K562 (cell line): Measurements from ENCODE around the gene ASPRV1. TPM values are rescaled to one million over a fixed set of nuclear protein-coding genes. Genes with fewer than 3 reads are reported as not detected.

ENCODE experiments used
- CLOCK ChIP-seq: fragments of 250-450 bp; sonication (Bioruptor Pico); IDR thresholded peaks from 2 replicates; pipeline ENCODE4 v1.4.0; 2020; ENCODE audit warnings: mild to moderate bottlenecking, moderate library complexity, borderline replicate concordance
- CREM ChIP-seq: IDR thresholded peaks from 2 replicates; pipeline ENCODE4 v1.6.1; 2014; ENCODE audit warnings: antibody characterized with exemption, low read depth
- HNRNPK ChIP-seq: fragments of 200-400 bp; formaldehyde crosslinking; IDR thresholded peaks from one replicate; pipeline ENCODE4 v1.6.1; 2018; ENCODE audit warnings: mild to moderate bottlenecking, low read depth, low read length; ENCODE audit not compliant: poor library complexity, severe bottlenecking
- KAT8 ChIP-seq: fragments of 450-650 bp; IDR thresholded peaks from 2 replicates; pipeline ENCODE4 v1.6.1; 2016; ENCODE audit warnings: low read depth, mild to moderate bottlenecking
- MLX ChIP-seq, 2 experiments: fragments of 450-650 bp in 1 of 2; sonication (generic) in 1 of 2; formaldehyde crosslinking; conservative IDR thresholded peaks; 2 replicates each; pipeline versions ENCODE4 v1.4.0 to v1.8.1; 2020 to 2022; ENCODE audit warnings: mild to moderate bottlenecking in 1 of 2, missing genetic modification reagents in 1 of 2
- PURB ChIP-seq: sonication (generic); formaldehyde crosslinking; IDR thresholded peaks from 2 replicates; pipeline ENCODE4 v1.9.0; 2021; ENCODE audit warnings: low read depth, mild to moderate bottlenecking, missing genetic modification reagents
- THRA ChIP-seq: fragments of 450-650 bp; IDR thresholded peaks from 2 replicates; pipeline ENCODE4 v1.6.1; 2017; ENCODE audit warnings: mild to moderate bottlenecking, moderate library complexity
- ZNF174 ChIP-seq: fragments of 250-450 bp; sonication (Bioruptor Pico); IDR thresholded peaks from 2 replicates; pipeline ENCODE4 v1.4.0; 2020; ENCODE audit warnings: mild to moderate bottlenecking
- ZNF277 ChIP-seq: fragments of 250-450 bp; sonication (Bioruptor Pico); IDR thresholded peaks from 2 replicates; pipeline ENCODE4 v1.8.0; 2022; ENCODE audit warnings: inconsistent platforms, mild to moderate bottlenecking, moderate library complexity, borderline replicate concordance
- ZNF407 ChIP-seq: fragments of 450-650 bp; IDR thresholded peaks from 2 replicates; pipeline ENCODE4 v1.6.1; 2016; ENCODE audit warnings: low read depth
- polyA plus RNA-seq, 8 experiments: library from polyadenylated mRNA; depleted of rRNA in 4 of 8; stranded (reverse) in 5 of 8; unstranded in 3 of 8; fragments of >200 nt; fragmentation: Nextera tagmentation in 2 of 8; fragmentation: Illumina TruSeq in 1 of 8; extraction: Ambion mirVana in 2 of 8; extraction: Trizol in 1 of 8; gene quantifications; 2 replicates each; pipeline versions ENCODE4 v1.2.1 to v1.2.3, GENCODE V29; 2011 to 2014; ENCODE audit warnings: inconsistent platforms in 1 of 8, missing spikeins in 1 of 8
- total RNA-seq, 7 experiments: library from RNA; depleted of rRNA in 6 of 7; stranded (reverse); fragments of >200 nt in 6 of 7; fragmentation: Illumina TruSeq in 2 of 7; extraction: Trizol in 2 of 7; gene quantifications; 2 replicates each; pipeline versions ENCODE4 v1.2.1 to v1.2.3, GENCODE V29; 2011 to 2021; ENCODE audit warnings: low replicate concordance in 1 of 7

ASPRV1 gene
- total and polyA plus RNA-seq, 9 of the 15 experiments (the other 6 are each of a cell fraction or from before 2014, with no cell fraction given): 0.17 to 0.72 (median 0.47) TPM; not detected in 1

- TF ChIP-seq ZNF407: no peak
- no peak for TF ChIP-seq KAT8
- TF ChIP-seq PURB: no peak
- TF ChIP-seq HNRNPK: no peak
- TF ChIP-seq CREM: peak; percentile 88
- no peak for TF ChIP-seq THRA
- no peak for TF ChIP-seq CLOCK
- TF ChIP-seq MLX (CRISPR knock-in tag; conservative IDR thresholded peaks at IDR 0.05): no peak
- TF ChIP-seq ZNF277: no peak
- no peak for TF ChIP-seq ZNF174 (CRISPR knock-in tag)
Measured at GRCh38 chr2:69914164-69914949, 47.1 kb downstream of the ASPRV1 start (continued).
